HepG2 (cell line): ENCODE data around the gene TIAM1. TPM values are rescaled to one million over a fixed set of nuclear protein-coding genes. Genes with fewer than 3 reads are reported as not detected.

Experiments
- ATAC-seq: fragments of 200-7000 bp; cut with Tn5 transposase; 3 replicates; pipeline ENCODE4 v1.9.1; 2020; ENCODE audit warnings: mild to moderate bottlenecking, moderate library complexity
- BruUV-seq: library from RNA; stranded (reverse); fragments of 400-500 nt; replicated peaks from 2 replicates; lab custom pipeline; 2021; lab: Mats Ljungman, UMichigan
- CTCF ChIA-PET: fragments of 300-600 bp; formaldehyde crosslinking; extraction: SDS; loops from one replicate; lab custom pipeline; 2021; ENCODE audit warnings: low total read pairs, inconsistent platforms, low intra/inter-chr PET ratio; lab: Yijun Ruan, JAX
- POLR2A ChIA-PET: fragments of 350-600 bp; sonication (Branson Sonifier 250); formaldehyde crosslinking; loops from one replicate; lab custom pipeline; 2020; ENCODE audit warnings: antibody characterized with exemption, inconsistent platforms; lab: Yijun Ruan, JAX
- DNase-seq: peaks from one replicate; pipeline ENCODE4 v3.0.0-alpha.2; 2015; ENCODE audit warnings: low spot score
- FAIRE-seq: peaks from 3 replicates; lab custom pipeline; 2011; peaks lifted over from hg19 to GRCh38; lab: Jason Lieb, UNC
- H2AFZ ChIP-seq: one replicate; pipeline ENCODE4 v1.6.1; 2011; ENCODE audit warnings: low read length, inconsistent platforms
- H3K27ac ChIP-seq: fragments of 300-600 bp; 3 replicates; pipeline ENCODE4 v1.8.0; 2011; ENCODE audit warnings: mixed run types, mild to moderate bottlenecking, mixed read lengths, low read length, inconsistent platforms; ENCODE audit not compliant: insufficient read depth; ENCODE audit errors: extremely low read length
- H3K27me3 ChIP-seq, 2 experiments: fragments of 200-600 bp in 1 of 2; 2 replicates in 1 of 2; 3 replicates in 1 of 2; pipeline versions ENCODE4 v1.6.0 to v1.8.0; 2011; ENCODE audit warnings: low read length in 2 of 2, mild to moderate bottlenecking in 2 of 2, moderate library complexity in 2 of 2, inconsistent platforms in 1 of 2; ENCODE audit not compliant: insufficient read depth in 2 of 2, control insufficient read depth in 1 of 2
- H3K36me3 ChIP-seq, 2 experiments: fragments of 200-600 bp in 1 of 2; replicated peaks in 1 of 2; 2 replicates in 1 of 2; 3 replicates in 1 of 2; pipeline versions ENCODE4 v1.5.1 to v1.8.0; 2011; ENCODE audit warnings: low read length in 2 of 2, inconsistent platforms in 1 of 2; ENCODE audit not compliant: insufficient read depth in 2 of 2, control insufficient read depth in 1 of 2
- H3K4me1 ChIP-seq: 2 replicates; pipeline ENCODE4 v1.5.1; 2012; ENCODE audit warnings: low read length, inconsistent platforms; ENCODE audit not compliant: insufficient read depth
- H3K4me2 ChIP-seq: 2 replicates; pipeline ENCODE4 v1.6.0; 2011; ENCODE audit warnings: low read depth, low read length, inconsistent platforms
- H3K4me3 ChIP-seq, 3 experiments: fragments of 200-600 bp in 1 of 3; sonication (generic), shearing (Covaris generic) in 1 of 3; replicated peaks in 1 of 3; 2 replicates each; pipeline ENCODE4 v1.5.1; 2011 to 2016; ENCODE audit warnings: low read length in 3 of 3, inconsistent platforms in 2 of 3, low read depth in 2 of 3, mild to moderate bottlenecking in 2 of 3, control low read depth in 1 of 3, mixed read lengths in 1 of 3; ENCODE audit not compliant: insufficient read depth in 1 of 3
- H3K79me2 ChIP-seq: one replicate; pipeline ENCODE4 v1.6.1; 2011; ENCODE audit warnings: low read length, inconsistent platforms; ENCODE audit not compliant: insufficient read depth
- H3K9ac ChIP-seq: 2 replicates; pipeline ENCODE4 v1.6.0; 2011; ENCODE audit warnings: mild to moderate bottlenecking, low read depth, low read length, inconsistent platforms; ENCODE audit not compliant: insufficient read depth
- H3K9me3 ChIP-seq: 2 replicates; pipeline ENCODE4 v1.5.1; 2012; ENCODE audit warnings: mild to moderate bottlenecking, low read length
- H4K20me1 ChIP-seq: 2 replicates; pipeline ENCODE4 v1.6.0; 2011; ENCODE audit warnings: inconsistent platforms, mild to moderate bottlenecking, low read length, moderate library complexity; ENCODE audit not compliant: insufficient read depth
- ARNTL ChIP-seq: sonication (generic); formaldehyde crosslinking; IDR thresholded peaks from 2 replicates; pipeline ENCODE4 v1.4.0; 2020; ENCODE audit warnings: mild to moderate bottlenecking, missing genetic modification reagents
- EZH2 ChIP-seq: conservative IDR thresholded peaks from 2 replicates; pipeline ENCODE4 v1.6.1; 2012; ENCODE audit warnings: mild to moderate bottlenecking, low read depth, low read length, moderate library complexity
- GPN1 ChIP-seq: sonication (generic); formaldehyde crosslinking; IDR thresholded peaks from 2 replicates; pipeline ENCODE4 v1.5.1; 2020; ENCODE audit warnings: missing genetic modification reagents, borderline replicate concordance
- JUN ChIP-seq: sonication (generic); formaldehyde crosslinking; IDR thresholded peaks from 2 replicates; pipeline ENCODE4 v1.4.0; 2020; ENCODE audit warnings: mild to moderate bottlenecking, missing genetic modification reagents
- MLLT10 ChIP-seq: sonication (generic); formaldehyde crosslinking; IDR thresholded peaks from 2 replicates; pipeline ENCODE4 v1.4.0; 2020; ENCODE audit warnings: missing genetic modification reagents
- NONO ChIP-seq, 2 experiments: fragments of 450-650 bp in 1 of 2; sonication (generic) in 1 of 2; formaldehyde crosslinking in 1 of 2; IDR thresholded peaks in 1 of 2; conservative IDR thresholded peaks in 1 of 2; 2 replicates each; pipeline versions ENCODE4 v1.6.1 to v1.8.0; 2017 to 2022; ENCODE audit warnings: mild to moderate bottlenecking in 1 of 2, missing genetic modification reagents in 1 of 2, moderate library complexity in 1 of 2
- RAD51 ChIP-seq: fragments of 450-650 bp; IDR thresholded peaks from 2 replicates; pipeline ENCODE4 v1.6.1; 2016; ENCODE audit warnings: borderline replicate concordance
- RBAK ChIP-seq: sonication (generic); formaldehyde crosslinking; IDR thresholded peaks from 2 replicates; pipeline ENCODE4 v1.5.1; 2020; ENCODE audit warnings: mild to moderate bottlenecking, missing genetic modification reagents
- THAP8 ChIP-seq: sonication (generic); formaldehyde crosslinking; IDR thresholded peaks from 2 replicates; pipeline ENCODE4 v1.5.1; 2020; ENCODE audit warnings: missing genetic modification reagents, mild to moderate bottlenecking, borderline replicate concordance
- ZNF276 ChIP-seq: sonication (generic); formaldehyde crosslinking; IDR thresholded peaks from 2 replicates; pipeline ENCODE4 v1.4.0; 2020; ENCODE audit warnings: mild to moderate bottlenecking, low read depth, missing genetic modification reagents
- ZNF296 ChIP-seq: sonication (generic); formaldehyde crosslinking; conservative IDR thresholded peaks from 2 replicates; pipeline ENCODE4 v1.5.0; 2020; ENCODE audit warnings: mild to moderate bottlenecking, missing genetic modification reagents
- ZNF430 ChIP-seq: sonication (generic); formaldehyde crosslinking; IDR thresholded peaks from 2 replicates; pipeline ENCODE4 v1.9.0; 2021; ENCODE audit warnings: mild to moderate bottlenecking, missing genetic modification reagents
- ZNF552 ChIP-seq: sonication (generic); formaldehyde crosslinking; IDR thresholded peaks from 2 replicates; pipeline ENCODE4 v1.9.0; 2022; ENCODE audit warnings: missing genetic modification reagents, mild to moderate bottlenecking, borderline replicate concordance
- ZNF616 ChIP-seq: sonication (generic); formaldehyde crosslinking; IDR thresholded peaks from 2 replicates; pipeline ENCODE4 v1.5.0; 2020; ENCODE audit warnings: low read depth, mild to moderate bottlenecking, missing genetic modification reagents
- ZNF713 ChIP-seq: sonication (generic); formaldehyde crosslinking; IDR thresholded peaks from 2 replicates; pipeline ENCODE4 v1.4.0; 2020; ENCODE audit warnings: mild to moderate bottlenecking, missing genetic modification reagents
- ZNF891 ChIP-seq: sonication (generic); formaldehyde crosslinking; IDR thresholded peaks from 2 replicates; pipeline ENCODE4 v1.5.0; 2020; ENCODE audit warnings: mild to moderate bottlenecking, missing genetic modification reagents
- WGBS: methylation state at CpG from one replicate; pipeline ENCODE4 v1.1.6; 2017; ENCODE audit warnings: low lambda C conversion rate; 5-methylcytosine and 5-hydroxymethylcytosine counted together
- in situ Hi-C: cut with HindIII; loops from 2 replicates; pipeline ENCODE4 v1.10.0; 2017; ENCODE audit warnings: low pct_unique_long_range_greater_than_20kb; ENCODE audit not compliant: extremely low pct_ligation_motif_present
- intact Hi-C: fragments of 100-400 bp; cut with micrococcal nuclease; formaldehyde crosslinking; loops from one replicate; pipeline ENCODE4 v1.10.0; 2022; ENCODE audit not compliant: unreplicated experiment
- polyA plus RNA-seq, 8 experiments: library from polyadenylated mRNA; depleted of rRNA in 3 of 8; stranded (reverse) in 7 of 8; unstranded in 1 of 8; fragments of >200 nt; fragmentation: Illumina TruSeq in 4 of 8; extraction: Trizol in 4 of 8; gene quantifications; 2 replicates each; pipeline versions ENCODE4 v1.2.1 to v1.2.3, GENCODE V29; 2011 to 2016; ENCODE audit warnings: low read depth in 4 of 8, missing spikeins in 1 of 8, mixed read lengths in 1 of 8; ENCODE audit not compliant: insufficient read depth in 1 of 8
- total RNA-seq, 5 experiments: library from RNA; depleted of rRNA; stranded (reverse); fragments of >200 nt; fragmentation: Illumina TruSeq; extraction: Trizol; gene quantifications; 2 replicates each; pipeline ENCODE4 v1.2.3, GENCODE V29; 2016; ENCODE audit warnings: low read depth in 1 of 5
- TF ChIP-seq, protein P1 (sequence below): sonication (generic); formaldehyde crosslinking; IDR thresholded peaks from 2 replicates; pipeline ENCODE4 v1.5.0; 2020; ENCODE audit warnings: mild to moderate bottlenecking, missing genetic modification reagents
- TF ChIP-seq, protein P2 (sequence below): fragments of 450-650 bp; IDR thresholded peaks from 2 replicates; pipeline ENCODE4 v1.6.1; 2016

TIAM1 gene
- total and polyA plus RNA-seq, 2 of the 13 experiments (the other 11 are each of a cell fraction or from before 2014, with no cell fraction given), result 0.13 to 0.24 TPM

DNA sequence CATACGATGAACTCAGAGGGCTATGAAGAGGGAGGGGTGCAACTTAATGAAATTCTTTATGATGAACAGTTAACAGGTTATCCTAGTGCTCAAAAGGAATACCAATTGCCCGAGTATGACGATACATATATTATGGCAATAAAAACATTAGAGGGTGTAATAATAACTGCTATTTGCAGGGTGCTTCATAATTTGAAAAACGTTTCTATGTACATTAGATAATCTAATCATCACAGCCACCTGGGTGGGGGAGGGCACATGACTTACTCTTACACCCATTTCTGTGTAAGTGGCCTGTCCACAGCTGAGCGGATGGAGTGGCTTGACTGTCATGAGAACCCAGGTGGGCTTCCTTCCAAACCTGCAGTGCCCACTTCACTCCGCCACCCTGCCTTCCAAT lies 46.3 kb downstream of the TIAM1 start (continued):
- no peak for TF ChIP-seq GPN1 (CRISPR knock-in tag)
- no peak for TF ChIP-seq ZNF430 (CRISPR knock-in tag)
- TF ChIP-seq, protein P1, sequence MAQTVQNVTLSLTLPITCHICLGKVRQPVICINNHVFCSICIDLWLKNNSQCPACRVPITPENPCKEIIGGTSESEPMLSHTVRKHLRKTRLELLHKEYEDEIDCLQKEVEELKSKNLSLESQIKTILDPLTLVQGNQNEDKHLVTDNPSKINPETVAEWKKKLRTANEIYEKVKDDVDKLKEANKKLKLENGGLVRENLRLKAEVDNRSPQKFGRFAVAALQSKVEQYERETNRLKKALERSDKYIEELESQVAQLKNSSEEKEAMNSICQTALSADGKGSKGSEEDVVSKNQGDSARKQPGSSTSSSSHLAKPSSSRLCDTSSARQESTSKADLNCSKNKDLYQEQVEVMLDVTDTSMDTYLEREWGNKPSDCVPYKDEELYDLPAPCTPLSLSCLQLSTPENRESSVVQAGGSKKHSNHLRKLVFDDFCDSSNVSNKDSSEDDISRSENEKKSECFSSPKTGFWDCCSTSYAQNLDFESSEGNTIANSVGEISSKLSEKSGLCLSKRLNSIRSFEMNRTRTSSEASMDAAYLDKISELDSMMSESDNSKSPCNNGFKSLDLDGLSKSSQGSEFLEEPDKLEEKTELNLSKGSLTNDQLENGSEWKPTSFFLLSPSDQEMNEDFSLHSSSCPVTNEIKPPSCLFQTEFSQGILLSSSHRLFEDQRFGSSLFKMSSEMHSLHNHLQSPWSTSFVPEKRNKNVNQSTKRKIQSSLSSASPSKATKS, result no peak

DNA sequence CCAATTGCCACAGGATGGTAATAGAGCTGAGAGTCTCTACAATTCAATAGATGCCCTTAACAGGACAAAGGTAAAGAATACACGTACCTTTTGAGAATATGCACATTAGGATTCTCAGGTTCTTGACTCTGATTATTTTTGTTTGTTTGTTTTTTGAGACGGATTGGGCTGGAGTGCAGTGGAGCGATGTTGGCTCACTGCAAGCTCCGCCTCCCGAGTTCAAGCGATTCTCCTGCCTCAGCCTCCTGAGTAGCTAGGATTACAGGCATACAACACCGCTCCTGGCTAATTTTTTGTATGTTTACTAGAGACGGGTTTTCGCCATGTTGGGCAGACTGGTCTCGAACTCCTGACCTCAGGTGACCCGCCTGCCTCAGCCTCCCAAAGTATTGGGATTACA lies 48.4 kb downstream of the TIAM1 start:
- H3K9ac ChIP-seq, result no peak overlapping the region
- no peaks in the 10 kb centered on the region for H4K20me1 ChIP-seq
- ATAC-seq (no peak), FAIRE-seq (no peak), DNase-seq (no peak)
- H3K79me2 ChIP-seq, result no peaks in the 10 kb centered on the region
- ChIA-PET POLR2A (no interaction called here), CTCF (no interaction called here)
- in situ Hi-C loops (no loop called here), intact Hi-C loops (no loop called here)
- H3K4me2 ChIP-seq, result no peak overlapping the region
- H3K4me3 ChIP-seq, result no peak overlapping the region
- no peak overlapping the region for H3K27ac ChIP-seq
- no peaks in the 10 kb centered on the region for H3K36me3 ChIP-seq
- H2AFZ ChIP-seq, result no peak overlapping the region
- H3K9me3 ChIP-seq, result peaks cover 4% of the 10 kb centered on the region; the same call in 1 of the 2 replicates
- peaks cover 6% of the 10 kb centered on the region; the same call in 1 of the 2 replicates for H3K4me1 ChIP-seq
- BruUV-seq, result no TSS peak
- H3K27me3 ChIP-seq, result no peaks in the 10 kb centered on the region
- WGBS, result 66% methylated on average over 11 of the region's 11 CpGs
- TF ChIP-seq RBAK (CRISPR knock-in tag) (no peak), NONO (IDR thresholded peaks at IDR 0.05) (no peak), NONO (CRISPR knock-in tag; conservative IDR thresholded peaks at IDR 0.05) (no peak), ZNF276 (CRISPR knock-in tag) (no peak), ZNF616 (CRISPR knock-in tag) (no peak), EZH2 (no peak), ZNF891 (CRISPR knock-in tag) (no peak), RAD51 (no peak), MLLT10 (CRISPR knock-in tag) (no peak), ZNF713 (CRISPR knock-in tag) (no peak), JUN (CRISPR knock-in tag) (no peak), ZNF552 (CRISPR knock-in tag) (no peak), THAP8 (CRISPR knock-in tag) (no peak), ZNF296 (CRISPR knock-in tag) (no peak), ARNTL (CRISPR knock-in tag) (no peak)
- TF ChIP-seq, protein P2, sequence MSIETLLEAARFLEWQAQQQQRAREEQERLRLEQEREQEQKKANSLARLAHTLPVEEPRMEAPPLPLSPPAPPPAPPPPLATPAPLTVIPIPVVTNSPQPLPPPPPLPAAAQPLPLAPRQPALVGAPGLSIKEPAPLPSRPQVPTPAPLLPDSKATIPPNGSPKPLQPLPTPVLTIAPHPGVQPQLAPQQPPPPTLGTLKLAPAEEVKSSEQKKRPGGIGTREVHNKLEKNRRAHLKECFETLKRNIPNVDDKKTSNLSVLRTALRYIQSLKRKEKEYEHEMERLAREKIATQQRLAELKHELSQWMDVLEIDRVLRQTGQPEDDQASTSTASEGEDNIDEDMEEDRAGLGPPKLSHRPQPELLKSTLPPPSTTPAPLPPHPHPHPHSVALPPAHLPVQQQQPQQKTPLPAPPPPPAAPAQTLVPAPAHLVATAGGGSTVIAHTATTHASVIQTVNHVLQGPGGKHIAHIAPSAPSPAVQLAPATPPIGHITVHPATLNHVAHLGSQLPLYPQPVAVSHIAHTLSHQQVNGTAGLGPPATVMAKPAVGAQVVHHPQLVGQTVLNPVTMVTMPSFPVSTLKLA, result no peak
